Omental fat pad (tissue), 4 donors: ENCODE results near the gene ABCG8. TPM values are rescaled to one million over a fixed set of nuclear protein-coding genes. Genes with fewer than 3 reads are reported as not detected.

Experiments used
- ATAC-seq: fragments of 150-250 bp; one replicate; pipeline ENCODE4 v1.9.1; 2016; ENCODE audit warnings: mild to moderate bottlenecking, moderate library complexity; ENCODE audit not compliant: low FRiP score
- DNase-seq: peaks from one replicate; pipeline ENCODE4 v3.0.0-alpha.2; 2019; ENCODE audit warnings: low spot score
- CTCF ChIP-seq, 3 donors: fragments of 450-650 bp; IDR thresholded peaks; one replicate each; pipeline ENCODE4 v1.5.1; 2016 to 2017; ENCODE audit warnings: antibody characterized with exemption in 3 of 3, mild to moderate bottlenecking in 3 of 3, moderate library complexity in 2 of 3
- total RNA-seq, 4 donors: library from RNA; depleted of rRNA; stranded (reverse); fragments of >200 nt; gene quantifications; one replicate each; pipeline ENCODE4 v1.1.0, GENCODE V29; 2016

Gene ABCG8
- total RNA-seq, 4 donors from 2014 or later: 0.16 TPM; not detected in 3

GRCh38 chr2:43854671-43855070, 15.9 kb downstream of the ABCG8 start:
- no peak for TF ChIP-seq CTCF (IDR thresholded peaks at IDR 0.05)
- no peak for DNase-seq

GRCh38 chr2:43855292-43855691, 16.5 kb downstream of the ABCG8 start:
- TF ChIP-seq CTCF (IDR thresholded peaks at IDR 0.05): no peak
- no peak for DNase-seq
- ATAC-seq: no peak

More at GRCh38 chr2:43854671-43855070, 15.9 kb downstream of the ABCG8 start:
- ATAC-seq: no peak

- ATAC-seq (no peak), DNase-seq (no peak)
- TF ChIP-seq CTCF (IDR thresholded peaks at IDR 0.05): no peak
Measured at GRCh38 chr2:43872151-43872550, 33.4 kb downstream of the ABCG8 start.

GRCh38 chr2:43874776-43875451, 36.1 kb downstream of the ABCG8 start:
- ATAC-seq (no peak), DNase-seq (no peak)
- no peak for TF ChIP-seq CTCF (IDR thresholded peaks at IDR 0.05)

GRCh38 chr2:43877782-43878464, 39.2 kb downstream of the ABCG8 start:
- DNase-seq: no peak
- ATAC-seq: peak; percentile 67
- TF ChIP-seq CTCF (IDR thresholded peaks at IDR 0.05): peak in 1 of 3 donors; percentile 40

GRCh38 chr2:43879261-43879660, 40.5 kb downstream of the ABCG8 start:
- DNase-seq (no peak), ATAC-seq (no peak)
- TF ChIP-seq CTCF (IDR thresholded peaks at IDR 0.05): no peak

- no peak for TF ChIP-seq CTCF (IDR thresholded peaks at IDR 0.05)
- DNase-seq (no peak), ATAC-seq (no peak)
Measured at GRCh38 chr2:43880471-43880870, 41.7 kb downstream of the ABCG8 start.
